SK-N-SH treated with all-trans-retinoic acid at 6 μM for 48 hours (cell line): ENCODE results near the gene CNNM2.
"Not testable (repeated sequence)": the region's sequence is repeated elsewhere in the genome, so short reads cannot be mapped to it uniquely, and the experiment has no call there.

ENCODE experiments used
- ATAC-seq: fragments of 200-7000 bp; cut with Tn5 transposase; 3 replicates; pipeline ENCODE4 v1.9.1; 2020; ENCODE audit warnings: mild to moderate bottlenecking, moderate library complexity
- ARNTL ChIP-seq: fragments of 450-650 bp; formaldehyde crosslinking; IDR thresholded peaks from 2 replicates; pipeline ENCODE4 v1.5.0; 2020; ENCODE audit warnings: low read depth, mild to moderate bottlenecking, moderate library complexity, borderline replicate concordance
- CSDC2 ChIP-seq: fragments of 250-450 bp; sonication (Bioruptor Pico); IDR thresholded peaks from 2 replicates; pipeline ENCODE4 v1.5.0; 2020; ENCODE audit warnings: mild to moderate bottlenecking, moderate library complexity
- CSRNP3 ChIP-seq: fragments of 250-450 bp; sonication (Bioruptor Pico); IDR thresholded peaks from 2 replicates; pipeline ENCODE4 v1.5.1; 2021; ENCODE audit warnings: mild to moderate bottlenecking, moderate library complexity
- ESRRG ChIP-seq: fragments of 250-450 bp; sonication (Bioruptor Pico); IDR thresholded peaks from 2 replicates; pipeline ENCODE4 v1.6.1; 2021; ENCODE audit warnings: mild to moderate bottlenecking
- GLIS3 ChIP-seq: fragments of 250-450 bp; sonication (Bioruptor Pico); IDR thresholded peaks from 2 replicates; pipeline ENCODE4 v1.5.0; 2020; ENCODE audit warnings: mild to moderate bottlenecking, moderate library complexity
- ISL1 ChIP-seq: fragments of 250-450 bp; sonication (Bioruptor Pico); IDR thresholded peaks from 2 replicates; pipeline ENCODE4 v2.1.2; 2022; ENCODE audit warnings: mild to moderate bottlenecking, moderate library complexity
- PPARA ChIP-seq: fragments of 250-450 bp; sonication (Bioruptor Pico); IDR thresholded peaks from 2 replicates; pipeline ENCODE4 v1.5.0; 2020; ENCODE audit warnings: mild to moderate bottlenecking, borderline replicate concordance
- RARB ChIP-seq: fragments of 250-450 bp; sonication (Bioruptor Pico); IDR thresholded peaks from 2 replicates; pipeline ENCODE4 v1.8.0; 2021; ENCODE audit warnings: mild to moderate bottlenecking, moderate library complexity
- SNAI2 ChIP-seq: fragments of 250-450 bp; sonication (Bioruptor Pico); IDR thresholded peaks from 2 replicates; pipeline ENCODE4 v1.5.0; 2020; ENCODE audit warnings: mild to moderate bottlenecking, moderate library complexity
- TCF4 ChIP-seq: fragments of 250-450 bp; sonication (Bioruptor Pico); IDR thresholded peaks from 2 replicates; pipeline ENCODE4 v1.8.0; 2021; ENCODE audit warnings: mild to moderate bottlenecking, moderate library complexity, borderline replicate concordance
- TOX ChIP-seq: fragments of 250-450 bp; sonication (Bioruptor Pico); IDR thresholded peaks from 2 replicates; pipeline ENCODE4 v1.8.0; 2021; ENCODE audit warnings: mild to moderate bottlenecking, moderate library complexity, borderline replicate concordance
- ZC3H10 ChIP-seq: fragments of 250-450 bp; sonication (Bioruptor Pico); IDR thresholded peaks from 2 replicates; pipeline ENCODE4 v1.5.1; 2021; ENCODE audit warnings: mild to moderate bottlenecking, moderate library complexity
- ZFP3 ChIP-seq: fragments of 250-450 bp; sonication (Bioruptor Pico); IDR thresholded peaks from 2 replicates; pipeline ENCODE4 v1.5.0; 2020; ENCODE audit warnings: mild to moderate bottlenecking, moderate library complexity
- ZFP30 ChIP-seq: fragments of 450-650 bp; formaldehyde crosslinking; IDR thresholded peaks from 2 replicates; pipeline ENCODE4 v1.5.0; 2022; ENCODE audit warnings: mild to moderate bottlenecking, moderate library complexity
- ZNF565 ChIP-seq: fragments of 450-650 bp; formaldehyde crosslinking; conservative IDR thresholded peaks from 2 replicates; pipeline ENCODE4 v1.5.0; 2020; ENCODE audit warnings: low read depth, mild to moderate bottlenecking, moderate library complexity
- ZNF70 ChIP-seq: fragments of 450-650 bp; formaldehyde crosslinking; IDR thresholded peaks from 2 replicates; pipeline ENCODE4 v1.5.0; 2020; ENCODE audit warnings: mild to moderate bottlenecking, moderate library complexity
- ZNF8 ChIP-seq: fragments of 450-650 bp; formaldehyde crosslinking; IDR thresholded peaks from 2 replicates; pipeline ENCODE4 v1.5.0; 2020; ENCODE audit warnings: mild to moderate bottlenecking, moderate library complexity
- TF ChIP-seq, protein P1 (sequence below): fragments of 250-450 bp; sonication (Bioruptor Pico); IDR thresholded peaks from 2 replicates; pipeline ENCODE4 v1.5.0; 2020; ENCODE audit warnings: mild to moderate bottlenecking, moderate library complexity
- TF ChIP-seq, protein P2 (sequence below): fragments of 250-450 bp; sonication (Bioruptor Pico); IDR thresholded peaks from 2 replicates; pipeline ENCODE4 v1.5.1; 2020; ENCODE audit warnings: low read depth, mild to moderate bottlenecking, moderate library complexity
- TF ChIP-seq, protein P3 (sequence below): fragments of 250-450 bp; sonication (Bioruptor Pico); IDR thresholded peaks from 2 replicates; pipeline ENCODE4 v1.8.0; 2020; ENCODE audit warnings: mild to moderate bottlenecking, moderate library complexity, borderline replicate concordance
- TF ChIP-seq, protein P4 (sequence below): fragments of 250-450 bp; sonication (Bioruptor Pico); IDR thresholded peaks from 2 replicates; pipeline ENCODE4 v1.8.0; 2021; ENCODE audit warnings: low read depth, mild to moderate bottlenecking, moderate library complexity, borderline replicate concordance

CNNM2 gene

DNA sequence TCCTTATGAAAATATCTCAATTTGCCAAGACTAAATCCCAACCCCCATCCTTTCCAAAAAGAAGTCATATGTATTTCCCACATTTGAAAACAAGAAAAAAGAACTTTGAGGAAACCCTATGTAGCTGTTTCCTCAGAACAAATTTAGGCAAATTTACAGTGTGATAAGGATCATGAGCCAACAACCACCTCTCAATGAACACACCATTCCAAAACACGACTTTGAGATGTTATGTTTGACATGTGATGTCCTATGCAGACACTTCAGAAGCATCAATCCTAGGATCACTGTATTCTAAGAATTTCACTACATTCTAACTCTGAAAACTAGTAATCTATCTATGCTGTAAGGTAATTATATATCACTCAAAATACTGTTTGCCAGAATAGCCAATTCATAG is 212.8 kb downstream of the CNNM2 start:
- no peak for TF ChIP-seq ZNF8 (CRISPR knock-in tag)
- TF ChIP-seq, protein P1, sequence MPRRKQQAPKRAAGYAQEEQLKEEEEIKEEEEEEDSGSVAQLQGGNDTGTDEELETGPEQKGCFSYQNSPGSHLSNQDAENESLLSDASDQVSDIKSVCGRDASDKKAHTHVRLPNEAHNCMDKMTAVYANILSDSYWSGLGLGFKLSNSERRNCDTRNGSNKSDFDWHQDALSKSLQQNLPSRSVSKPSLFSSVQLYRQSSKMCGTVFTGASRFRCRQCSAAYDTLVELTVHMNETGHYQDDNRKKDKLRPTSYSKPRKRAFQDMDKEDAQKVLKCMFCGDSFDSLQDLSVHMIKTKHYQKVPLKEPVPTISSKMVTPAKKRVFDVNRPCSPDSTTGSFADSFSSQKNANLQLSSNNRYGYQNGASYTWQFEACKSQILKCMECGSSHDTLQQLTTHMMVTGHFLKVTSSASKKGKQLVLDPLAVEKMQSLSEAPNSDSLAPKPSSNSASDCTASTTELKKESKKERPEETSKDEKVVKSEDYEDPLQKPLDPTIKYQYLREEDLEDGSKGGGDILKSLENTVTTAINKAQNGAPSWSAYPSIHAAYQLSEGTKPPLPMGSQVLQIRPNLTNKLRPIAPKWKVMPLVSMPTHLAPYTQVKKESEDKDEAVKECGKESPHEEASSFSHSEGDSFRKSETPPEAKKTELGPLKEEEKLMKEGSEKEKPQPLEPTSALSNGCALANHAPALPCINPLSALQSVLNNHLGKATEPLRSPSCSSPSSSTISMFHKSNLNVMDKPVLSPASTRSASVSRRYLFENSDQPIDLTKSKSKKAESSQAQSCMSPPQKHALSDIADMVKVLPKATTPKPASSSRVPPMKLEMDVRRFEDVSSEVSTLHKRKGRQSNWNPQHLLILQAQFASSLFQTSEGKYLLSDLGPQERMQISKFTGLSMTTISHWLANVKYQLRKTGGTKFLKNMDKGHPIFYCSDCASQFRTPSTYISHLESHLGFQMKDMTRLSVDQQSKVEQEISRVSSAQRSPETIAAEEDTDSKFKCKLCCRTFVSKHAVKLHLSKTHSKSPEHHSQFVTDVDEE (CRISPR knock-in tag) = no peak
- TF ChIP-seq RARB = no peak
- TF ChIP-seq ISL1 = no peak
- TF ChIP-seq, protein P2, sequence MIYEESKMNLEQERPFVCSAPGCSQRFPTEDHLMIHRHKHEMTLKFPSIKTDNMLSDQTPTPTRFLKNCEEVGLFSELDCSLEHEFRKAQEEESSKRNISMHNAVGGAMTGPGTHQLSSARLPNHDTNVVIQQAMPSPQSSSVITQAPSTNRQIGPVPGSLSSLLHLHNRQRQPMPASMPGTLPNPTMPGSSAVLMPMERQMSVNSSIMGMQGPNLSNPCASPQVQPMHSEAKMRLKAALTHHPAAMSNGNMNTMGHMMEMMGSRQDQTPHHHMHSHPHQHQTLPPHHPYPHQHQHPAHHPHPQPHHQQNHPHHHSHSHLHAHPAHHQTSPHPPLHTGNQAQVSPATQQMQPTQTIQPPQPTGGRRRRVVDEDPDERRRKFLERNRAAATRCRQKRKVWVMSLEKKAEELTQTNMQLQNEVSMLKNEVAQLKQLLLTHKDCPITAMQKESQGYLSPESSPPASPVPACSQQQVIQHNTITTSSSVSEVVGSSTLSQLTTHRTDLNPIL (CRISPR knock-in tag) = no peak
- TF ChIP-seq ZC3H10 (CRISPR knock-in tag) = no peak
- TF ChIP-seq ARNTL (CRISPR knock-in tag) = no peak
- no peak for TF ChIP-seq CSRNP3 (CRISPR knock-in tag)
- no peak for TF ChIP-seq ZNF70 (CRISPR knock-in tag)
- TF ChIP-seq, protein P3, sequence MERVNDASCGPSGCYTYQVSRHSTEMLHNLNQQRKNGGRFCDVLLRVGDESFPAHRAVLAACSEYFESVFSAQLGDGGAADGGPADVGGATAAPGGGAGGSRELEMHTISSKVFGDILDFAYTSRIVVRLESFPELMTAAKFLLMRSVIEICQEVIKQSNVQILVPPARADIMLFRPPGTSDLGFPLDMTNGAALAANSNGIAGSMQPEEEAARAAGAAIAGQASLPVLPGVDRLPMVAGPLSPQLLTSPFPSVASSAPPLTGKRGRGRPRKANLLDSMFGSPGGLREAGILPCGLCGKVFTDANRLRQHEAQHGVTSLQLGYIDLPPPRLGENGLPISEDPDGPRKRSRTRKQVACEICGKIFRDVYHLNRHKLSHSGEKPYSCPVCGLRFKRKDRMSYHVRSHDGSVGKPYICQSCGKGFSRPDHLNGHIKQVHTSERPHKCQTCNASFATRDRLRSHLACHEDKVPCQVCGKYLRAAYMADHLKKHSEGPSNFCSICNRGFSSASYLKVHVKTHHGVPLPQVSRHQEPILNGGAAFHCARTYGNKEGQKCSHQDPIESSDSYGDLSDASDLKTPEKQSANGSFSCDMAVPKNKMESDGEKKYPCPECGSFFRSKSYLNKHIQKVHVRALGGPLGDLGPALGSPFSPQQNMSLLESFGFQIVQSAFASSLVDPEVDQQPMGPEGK (CRISPR knock-in tag) = no peak
- no peak for TF ChIP-seq ZFP30
- no peak for TF ChIP-seq ZNF565 (CRISPR knock-in tag)
- no peak for TF ChIP-seq PPARA (CRISPR knock-in tag)
- TF ChIP-seq ZFP3 (CRISPR knock-in tag) = no peak
- TF ChIP-seq, protein P4, sequence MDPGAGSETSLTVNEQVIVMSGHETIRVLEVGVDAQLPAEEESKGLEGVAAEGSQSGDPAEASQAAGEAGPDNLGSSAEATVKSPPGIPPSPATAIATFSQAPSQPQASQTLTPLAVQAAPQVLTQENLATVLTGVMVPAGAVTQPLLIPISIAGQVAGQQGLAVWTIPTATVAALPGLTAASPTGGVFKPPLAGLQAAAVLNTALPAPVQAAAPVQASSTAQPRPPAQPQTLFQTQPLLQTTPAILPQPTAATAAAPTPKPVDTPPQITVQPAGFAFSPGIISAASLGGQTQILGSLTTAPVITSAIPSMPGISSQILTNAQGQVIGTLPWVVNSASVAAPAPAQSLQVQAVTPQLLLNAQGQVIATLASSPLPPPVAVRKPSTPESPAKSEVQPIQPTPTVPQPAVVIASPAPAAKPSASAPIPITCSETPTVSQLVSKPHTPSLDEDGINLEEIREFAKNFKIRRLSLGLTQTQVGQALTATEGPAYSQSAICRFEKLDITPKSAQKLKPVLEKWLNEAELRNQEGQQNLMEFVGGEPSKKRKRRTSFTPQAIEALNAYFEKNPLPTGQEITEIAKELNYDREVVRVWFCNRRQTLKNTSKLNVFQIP = no peak
- TF ChIP-seq CSDC2 (CRISPR knock-in tag) = no peak
- TF ChIP-seq TOX (CRISPR knock-in tag) = no peak
- no peak for TF ChIP-seq ESRRG
- no peak for TF ChIP-seq TCF4 (CRISPR knock-in tag)
- no peak for TF ChIP-seq SNAI2 (CRISPR knock-in tag)
- no peak for ATAC-seq

GRCh38 chr10:103135168-103135567 is 217.1 kb downstream of the CNNM2 start:
- not testable (repeated sequence) for ATAC-seq

GRCh38 chr10:103139803-103140202 is 221.7 kb downstream of the CNNM2 start:
- ATAC-seq = no peak
- TF ChIP-seq ARNTL (CRISPR knock-in tag) = no peak
- no peak for TF ChIP-seq PPARA (CRISPR knock-in tag)
- no peak for TF ChIP-seq ISL1
- TF ChIP-seq GLIS3 = no peak
- no peak for TF ChIP-seq ZC3H10 (CRISPR knock-in tag)
- TF ChIP-seq TCF4 (CRISPR knock-in tag) = no peak
- TF ChIP-seq CSRNP3 (CRISPR knock-in tag) = no peak
- no peak for TF ChIP-seq ZNF70 (CRISPR knock-in tag)
